ENCODE results near the gene SLC25A4. TPM values are rescaled to one million over a fixed set of nuclear protein-coding genes. Genes with fewer than 3 reads are reported as not detected.

The SLC25A4 gene
- total RNA-seq, 2 experiments from 2014 or later, result 7.7 to 8.4 TPM

DNA sequence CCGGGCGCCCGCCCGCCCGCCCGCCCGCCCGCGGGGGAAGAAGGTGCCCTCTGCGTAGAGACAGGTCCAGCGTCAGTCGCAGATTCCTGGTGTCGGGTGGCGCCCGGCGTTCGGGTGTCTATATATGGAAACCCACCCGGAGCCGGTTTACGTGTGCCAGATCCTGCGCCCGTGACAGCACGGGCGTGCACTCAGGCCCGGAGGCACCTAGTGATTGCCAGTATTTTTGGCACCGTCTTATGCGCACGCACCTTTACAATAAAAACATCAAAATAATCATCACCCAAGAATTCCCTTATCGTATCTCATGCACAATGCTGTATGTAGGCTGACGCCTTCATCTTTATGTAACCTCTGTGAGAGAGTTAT is 519 bp downstream of the SLC25A4 start:
- Mint-ChIP-seq H3K4me3 (peak overlapping the region; percentile 67), H3K4me1 (ENCODE audit: low read depth) (peaks cover 13% of the 10 kb centered on the region), H3K36me3 (no peaks in the 10 kb centered on the region), H3K27me3 (peaks cover 20% of the 10 kb centered on the region), H3K27ac (no peak overlapping the region), H3K9me3 (no peaks in the 10 kb centered on the region)
- peak; percentile 32 for DNase-seq
- ChIA-PET CTCF (interaction anchor here (0.6 to 2.5 kb wide), 7 partner anchors 9 to 253 kb away, joined by 3 to 19 read pairs (median 6); partner anchors contain the start of genes ANKRD37 and LRP2BP), POLR2A (interaction anchor here (0.7 to 1.1 kb wide), 5 partner anchors 20 to 283 kb away, joined by 3 to 6 read pairs (median 3); a partner anchor contains a TSS)
- intact Hi-C loops (cut with micrococcal nuclease), result loop anchor here (1.0 to 5.0 kb wide), 4 partner anchors 22 to 253 kb away; partner anchors contain the start of gene ANKRD37

DNA sequence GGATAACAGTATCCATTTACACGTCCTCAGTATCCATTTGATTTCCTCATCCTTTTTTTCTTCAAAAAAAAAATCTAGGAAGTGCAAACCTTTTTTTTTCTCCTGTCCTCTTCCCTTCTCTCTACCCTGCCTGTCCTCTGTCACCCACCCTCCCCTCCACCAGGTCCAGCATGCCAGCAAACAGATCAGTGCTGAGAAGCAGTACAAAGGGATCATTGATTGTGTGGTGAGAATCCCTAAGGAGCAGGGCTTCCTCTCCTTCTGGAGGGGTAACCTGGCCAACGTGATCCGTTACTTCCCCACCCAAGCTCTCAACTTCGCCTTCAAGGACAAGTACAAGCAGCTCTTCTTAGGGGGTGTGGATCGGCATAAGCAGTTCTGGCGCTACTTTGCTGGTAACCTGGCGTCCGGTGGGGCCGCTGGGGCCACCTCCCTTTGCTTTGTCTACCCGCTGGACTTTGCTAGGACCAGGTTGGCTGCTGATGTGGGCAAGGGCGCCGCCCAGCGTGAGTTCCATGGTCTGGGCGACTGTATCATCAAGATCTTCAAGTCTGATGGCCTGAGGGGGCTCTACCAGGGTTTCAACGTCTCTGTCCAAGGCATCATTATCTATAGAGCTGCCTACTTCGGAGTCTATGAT is 1.7 kb downstream of the SLC25A4 start:
- intact Hi-C loops (cut with micrococcal nuclease), result loop anchor here (5.0 kb wide), 1 partner anchor 38 kb away; no protein-coding TSS in a partner anchor
- Mint-ChIP-seq H3K27ac (no peak overlapping the region), H3K36me3 (no peaks in the 10 kb centered on the region), H3K27me3 (peaks cover 13% of the 10 kb centered on the region), H3K9me3 (no peaks in the 10 kb centered on the region), H3K4me1 (ENCODE audit: low read depth) (peaks cover 13% of the 10 kb centered on the region), H3K4me3 (no peak overlapping the region)
- no peak for DNase-seq
- CTCF ChIA-PET, result interaction anchor here (2.5 kb wide), 1 partner anchor 39 kb away, joined by 12 read pairs; no protein-coding TSS in a partner anchor
- POLR2A ChIA-PET, result no interaction called here

DNA sequence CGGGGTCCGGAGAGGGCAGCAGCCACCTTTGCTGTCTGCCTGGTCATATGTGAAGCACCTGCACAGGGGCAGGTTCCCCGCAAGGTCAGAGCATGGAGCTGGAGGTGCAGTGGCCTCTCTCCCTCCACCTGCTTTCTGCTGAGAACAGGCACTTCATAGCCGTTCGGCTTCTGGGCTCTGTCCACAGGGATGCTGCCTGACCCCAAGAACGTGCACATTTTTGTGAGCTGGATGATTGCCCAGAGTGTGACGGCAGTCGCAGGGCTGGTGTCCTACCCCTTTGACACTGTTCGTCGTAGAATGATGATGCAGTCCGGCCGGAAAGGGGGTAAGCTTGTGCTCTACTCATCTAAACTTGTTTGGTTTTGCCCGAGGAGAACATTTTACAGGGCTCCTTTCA is 2.5 kb downstream of the SLC25A4 start:
- Mint-ChIP-seq H3K27me3 (peaks cover 12% of the 10 kb centered on the region), H3K9me3 (no peaks in the 10 kb centered on the region), H3K4me1 (ENCODE audit: low read depth) (peaks cover 13% of the 10 kb centered on the region), H3K27ac (no peak overlapping the region), H3K36me3 (no peaks in the 10 kb centered on the region), H3K4me3 (no peak overlapping the region)
- ChIA-PET POLR2A (no interaction called here), CTCF (no interaction called here)
- DNase-seq, result no peak
- intact Hi-C loops (cut with micrococcal nuclease), result no loop called here

DNA sequence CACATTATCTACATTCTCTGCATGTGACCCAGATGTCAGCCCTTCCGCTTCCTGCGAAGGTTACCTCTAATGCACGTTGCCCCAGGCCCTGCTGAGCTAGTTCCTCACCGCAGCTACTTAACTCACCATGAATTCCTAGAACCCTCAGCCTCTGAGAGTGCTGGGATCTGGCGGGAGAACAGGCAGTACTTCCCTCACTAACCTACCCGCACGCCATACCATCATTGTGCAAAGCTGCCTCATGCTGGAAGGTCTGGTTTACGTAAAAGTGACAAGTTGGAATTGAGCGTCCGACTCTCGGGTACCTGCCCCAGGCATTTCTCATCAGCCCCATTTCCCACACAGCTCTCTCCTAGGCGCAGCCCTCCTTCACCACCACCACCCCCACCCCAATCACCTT is 6.3 kb downstream of the SLC25A4 start:
- CTCF ChIA-PET, result interaction anchor here (2.4 kb wide), 1 partner anchor 34 kb away, joined by 8 read pairs; no protein-coding TSS in a partner anchor
- H3K4me1 Mint-ChIP-seq (ENCODE audit: low read depth), result no peaks in the 10 kb centered on the region
- peaks cover 16% of the 10 kb centered on the region for H3K36me3 Mint-ChIP-seq
- intact Hi-C loops (cut with micrococcal nuclease), result no loop called here
- H3K9me3 Mint-ChIP-seq, result no peaks in the 10 kb centered on the region
- no peak overlapping the region for H3K27ac Mint-ChIP-seq
- no peaks in the 10 kb centered on the region for H3K27me3 Mint-ChIP-seq
- no peak overlapping the region for H3K4me3 Mint-ChIP-seq
- DNase-seq, result no peak
- POLR2A ChIA-PET, result interaction anchor here (1.3 kb wide), 1 partner anchor 38 kb away, joined by 3 read pairs; no protein-coding TSS in a partner anchor

DNA sequence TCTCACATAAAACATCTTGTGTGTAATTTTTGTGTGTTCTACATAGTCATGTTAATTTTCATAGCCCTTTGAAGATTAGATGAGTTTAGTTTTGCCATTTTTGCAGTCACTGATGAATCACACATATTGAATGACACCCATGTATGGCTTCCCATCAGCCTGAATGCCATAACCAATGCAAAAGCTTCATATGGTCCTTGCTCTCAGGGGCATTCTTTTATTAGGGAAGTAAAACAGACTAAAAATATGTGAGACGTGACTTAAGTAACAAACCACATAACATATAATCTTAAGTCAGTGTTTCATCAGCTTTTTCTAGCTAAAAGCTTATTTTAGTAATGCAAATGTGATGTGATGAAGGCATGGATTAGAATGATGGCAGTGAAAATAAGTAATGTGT is 8.2 kb downstream of the SLC25A4 start:
- H3K27me3 Mint-ChIP-seq, result no peaks in the 10 kb centered on the region
- H3K4me3 Mint-ChIP-seq, result no peak overlapping the region
- H3K27ac Mint-ChIP-seq, result no peak overlapping the region
- CTCF ChIA-PET, result interaction anchor here (1.0 to 2.4 kb wide), 3 partner anchors 17 to 125 kb away, joined by 3 to 8 read pairs (median 3); no protein-coding TSS in a partner anchor
- H3K4me1 Mint-ChIP-seq (ENCODE audit: low read depth), result no peaks in the 10 kb centered on the region
- no peaks in the 10 kb centered on the region for H3K9me3 Mint-ChIP-seq
- intact Hi-C loops (cut with micrococcal nuclease), result no loop called here
- DNase-seq, result no peak
- peaks cover 20% of the 10 kb centered on the region for H3K36me3 Mint-ChIP-seq
- POLR2A ChIA-PET, result no interaction called here

DNA sequence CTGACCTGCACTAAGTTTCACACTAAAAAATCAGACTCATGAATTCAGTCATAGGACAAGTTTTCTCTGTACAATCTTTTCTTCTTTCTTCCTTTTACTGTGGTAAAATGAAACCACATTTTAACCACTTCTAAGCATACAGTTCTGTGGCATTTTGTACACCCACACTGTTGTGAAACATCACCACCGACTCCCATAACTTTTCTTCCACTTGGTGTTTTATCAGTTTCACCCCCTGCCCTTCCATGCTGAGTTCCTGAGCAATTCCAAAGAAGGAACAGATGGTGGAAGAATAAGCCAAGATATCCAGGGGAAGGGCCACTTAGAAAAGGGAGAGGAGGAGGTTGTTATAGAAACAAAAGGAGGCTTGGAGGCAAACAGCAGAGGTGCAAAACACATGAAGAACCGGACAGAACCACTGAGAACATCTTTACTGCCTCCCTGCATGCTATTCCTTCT is 22.6 kb downstream of the SLC25A4 start:
- no peak for DNase-seq
- H3K9me3 Mint-ChIP-seq, result no peaks in the 10 kb centered on the region
- CTCF ChIA-PET, result interaction anchor here (1.9 kb wide), 1 partner anchor 18 kb away, joined by 7 read pairs; no protein-coding TSS in a partner anchor
- no peak overlapping the region for H3K27ac Mint-ChIP-seq
- peaks cover 20% of the 10 kb centered on the region for H3K4me1 Mint-ChIP-seq (ENCODE audit: low read depth)
- H3K4me3 Mint-ChIP-seq, result no peak overlapping the region
- H3K27me3 Mint-ChIP-seq, result no peaks in the 10 kb centered on the region
- H3K36me3 Mint-ChIP-seq, result peaks cover 50% of the 10 kb centered on the region
- intact Hi-C loops (cut with micrococcal nuclease), result loop anchor here (1.0 to 2.0 kb wide), 2 partner anchors 22 to 39 kb away; partner anchors contain the start of gene SLC25A4
- POLR2A ChIA-PET, result interaction anchor here (0.7 to 2.9 kb wide), 2 partner anchors 22 to 238 kb away, joined by 3 to 6 read pairs; partner anchors contain the start of gene SLC25A4

DNA sequence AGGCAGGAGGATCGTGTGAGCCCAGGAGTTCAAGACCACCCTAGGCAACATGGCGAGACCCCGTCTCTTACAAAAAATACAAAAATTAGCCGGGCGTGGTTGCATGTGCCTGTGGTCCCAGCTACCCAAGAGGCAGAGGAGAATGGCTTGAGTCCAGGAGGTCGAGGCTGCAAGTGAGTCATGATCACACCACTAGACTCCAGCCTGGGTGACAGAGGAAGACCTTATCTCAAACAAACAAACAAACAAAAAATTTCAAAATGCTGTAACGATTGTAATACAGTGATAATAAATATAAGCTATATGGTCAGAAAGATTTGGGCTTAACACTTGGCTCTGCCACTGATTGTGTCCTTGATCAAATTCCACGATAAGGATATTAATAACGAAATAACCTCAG is 24.2 kb downstream of the SLC25A4 start:
- Mint-ChIP-seq H3K36me3 (peaks cover 47% of the 10 kb centered on the region), H3K4me1 (ENCODE audit: low read depth) (peaks cover 20% of the 10 kb centered on the region), H3K27ac (no peak overlapping the region), H3K4me3 (no peak overlapping the region), H3K27me3 (no peaks in the 10 kb centered on the region), H3K9me3 (no peaks in the 10 kb centered on the region)
- ChIA-PET CTCF (interaction anchor here (1.0 to 1.3 kb wide), 4 partner anchors 9 to 431 kb away, joined by 3 to 5 read pairs (median 5); no protein-coding TSS in a partner anchor), POLR2A (interaction anchor here (2.9 kb wide), 1 partner anchor 24 kb away, joined by 6 read pairs; the partner anchor contains the start of gene SLC25A4)
- no peak for DNase-seq
- intact Hi-C loops (cut with micrococcal nuclease), result no loop called here

DNA sequence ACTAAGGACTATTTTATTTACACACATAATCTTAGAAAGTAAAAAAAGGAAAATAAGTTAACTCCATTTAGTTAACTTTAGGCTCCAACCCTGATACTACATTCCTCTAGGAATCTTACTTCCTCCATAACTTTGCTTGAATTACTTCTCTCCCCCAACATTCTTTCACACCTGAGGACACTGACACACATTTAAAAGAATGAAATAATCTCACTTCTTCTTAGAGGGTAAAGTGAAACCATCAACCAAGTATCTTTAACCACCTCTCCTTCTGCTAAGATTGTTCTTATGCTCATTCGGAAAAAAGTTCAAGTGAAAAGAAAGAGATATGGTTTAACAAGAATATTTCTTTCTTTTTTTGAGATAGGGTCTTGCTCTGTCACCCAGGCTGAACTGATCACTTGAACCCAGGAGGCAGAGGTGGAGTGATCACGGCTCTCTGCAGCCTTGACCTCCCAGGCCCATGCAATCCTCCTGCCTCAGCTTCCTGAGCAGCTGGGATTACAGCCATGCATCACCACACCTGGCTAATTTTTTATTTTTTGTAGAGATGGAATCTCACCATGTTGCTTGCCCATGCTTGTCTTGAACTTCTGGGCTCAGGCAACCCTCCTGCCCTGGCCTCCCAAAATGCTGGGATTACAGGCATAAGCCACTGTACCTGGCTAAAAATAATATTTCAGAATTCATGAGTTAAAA is 28.5 kb downstream of the SLC25A4 start:
- no peak for DNase-seq
- Mint-ChIP-seq H3K4me3 (no peak overlapping the region), H3K27ac (no peak overlapping the region), H3K9me3 (no peaks in the 10 kb centered on the region), H3K36me3 (peaks cover 46% of the 10 kb centered on the region), H3K27me3 (no peaks in the 10 kb centered on the region), H3K4me1 (ENCODE audit: low read depth) (peaks cover 5% of the 10 kb centered on the region)
- intact Hi-C loops (cut with micrococcal nuclease), result no loop called here
- ChIA-PET POLR2A (no interaction called here), CTCF (no interaction called here)

DNA sequence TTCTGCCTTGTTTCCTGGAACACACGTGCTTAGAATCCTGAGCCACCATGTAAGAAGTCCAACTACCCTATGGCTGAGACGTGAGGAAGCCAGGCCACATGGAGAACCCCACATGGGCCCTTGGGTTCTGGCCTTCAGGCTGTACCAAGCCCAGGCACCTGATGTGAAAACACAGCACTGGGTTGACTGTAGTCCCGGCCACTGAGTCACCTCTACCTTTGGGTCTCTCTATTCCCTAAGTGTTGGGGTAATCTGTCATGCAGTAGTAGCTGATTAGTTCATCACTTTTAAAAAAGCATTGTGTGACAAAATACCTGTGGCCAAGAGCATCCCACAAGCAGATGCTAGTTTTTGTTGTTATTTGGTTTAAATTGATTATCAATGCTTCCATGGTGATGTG is 36.4 kb downstream of the SLC25A4 start:
- Mint-ChIP-seq H3K36me3 (peaks cover 17% of the 10 kb centered on the region), H3K4me3 (no peak overlapping the region), H3K4me1 (ENCODE audit: low read depth) (peaks cover 31% of the 10 kb centered on the region), H3K9me3 (no peaks in the 10 kb centered on the region), H3K27me3 (no peaks in the 10 kb centered on the region), H3K27ac (no peak overlapping the region)
- peak; percentile 18 for DNase-seq
- ChIA-PET POLR2A (no interaction called here), CTCF (no interaction called here)
- intact Hi-C loops (cut with micrococcal nuclease), result no loop called here

DNA sequence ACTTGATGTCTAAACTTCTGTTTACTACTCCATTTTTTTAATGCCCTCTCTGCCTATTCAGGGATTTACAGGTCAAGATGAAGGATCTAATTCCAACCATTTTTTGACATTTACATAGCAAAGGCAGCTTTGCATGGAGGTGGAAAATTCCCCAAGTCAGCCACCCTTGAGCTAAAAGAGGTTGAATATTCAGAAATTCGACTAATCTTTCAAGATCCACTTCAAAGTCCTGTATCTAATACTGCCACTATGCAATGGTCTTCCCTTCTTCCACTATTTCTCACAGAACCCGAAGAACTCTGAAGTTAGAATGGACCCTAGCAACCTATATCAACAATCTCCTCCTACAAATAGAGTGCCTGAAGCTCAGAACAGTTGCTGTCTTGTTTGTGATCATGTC is 39.2 kb downstream of the SLC25A4 start:
- no peak for DNase-seq
- intact Hi-C loops (cut with micrococcal nuclease), result loop anchor here (5.0 kb wide), 1 partner anchor 40 kb away; the partner anchor contains the start of gene SLC25A4
- H3K9me3 Mint-ChIP-seq, result no peaks in the 10 kb centered on the region
- CTCF ChIA-PET, result interaction anchor here (0.6 to 6.2 kb wide), 5 partner anchors 16 to 189 kb away, joined by 5 to 51 read pairs (median 7); no protein-coding TSS in a partner anchor
- peaks cover 41% of the 10 kb centered on the region for H3K4me1 Mint-ChIP-seq (ENCODE audit: low read depth)
- POLR2A ChIA-PET, result no interaction called here
- no peak overlapping the region for H3K27ac Mint-ChIP-seq
- H3K4me3 Mint-ChIP-seq, result no peak overlapping the region
- no peaks in the 10 kb centered on the region for H3K27me3 Mint-ChIP-seq
- H3K36me3 Mint-ChIP-seq, result peaks cover 9% of the 10 kb centered on the region

DNA sequence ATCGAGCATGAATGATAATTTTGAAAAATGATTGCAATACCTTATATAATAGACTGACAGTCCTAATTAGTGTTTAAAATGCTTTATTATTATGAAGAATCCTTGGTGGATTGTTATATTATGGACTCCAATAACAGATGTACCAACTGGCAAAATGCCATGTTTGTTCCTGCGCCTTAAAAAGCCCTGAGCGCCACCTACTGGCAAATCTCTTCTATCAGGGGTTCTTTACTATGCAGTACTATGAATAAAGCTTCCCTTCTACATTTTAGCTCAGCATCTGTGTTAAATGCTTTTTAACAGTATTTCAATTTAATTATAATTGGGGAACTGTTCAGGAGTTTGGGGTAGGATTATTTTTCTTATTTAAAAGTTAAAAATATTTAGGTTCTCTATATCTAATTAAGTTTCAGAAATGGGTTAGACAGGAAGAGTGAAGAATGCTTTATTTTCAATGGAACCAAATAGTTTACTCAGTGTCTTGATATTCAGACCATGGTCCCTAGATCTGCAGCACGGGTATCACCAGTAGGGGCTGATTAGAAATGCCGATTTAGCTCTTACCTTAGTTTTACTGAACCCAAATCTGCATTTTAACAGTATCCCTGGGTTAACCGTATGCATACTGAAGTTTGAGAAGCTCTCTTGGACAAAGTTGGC is 40.7 kb downstream of the SLC25A4 start:
- CTCF ChIA-PET, result interaction anchor here (0.6 to 6.2 kb wide), 31 partner anchors 9 to 215 kb away, joined by 3 to 51 read pairs (median 5); partner anchors contain the start of genes ANKRD37, CFAP97, LRP2BP and SLC25A4
- H3K4me3 Mint-ChIP-seq, result no peak overlapping the region
- H3K4me1 Mint-ChIP-seq (ENCODE audit: low read depth), result peaks cover 42% of the 10 kb centered on the region
- H3K36me3 Mint-ChIP-seq, result peaks cover 12% of the 10 kb centered on the region
- DNase-seq, result peak; percentile 78
- POLR2A ChIA-PET, result interaction anchor here (1.1 kb wide), 1 partner anchor 25 kb away, joined by 4 read pairs; the partner anchor contains the start of gene SNX25
- H3K27me3 Mint-ChIP-seq, result no peaks in the 10 kb centered on the region
- H3K27ac Mint-ChIP-seq, result no peak overlapping the region
- no peaks in the 10 kb centered on the region for H3K9me3 Mint-ChIP-seq
- intact Hi-C loops (cut with micrococcal nuclease), result loop anchor here (1.0 to 5.0 kb wide), 2 partner anchors 41 to 144 kb away; partner anchors contain the start of gene SLC25A4

All from activated CD4-positive, alpha-beta memory T cell treated with anti-CD3 and anti-CD28 coated beads for 36 hours (primary cell).